Measurements from ENCODE around the gene PROCA1.

PROCA1 gene, protein sequence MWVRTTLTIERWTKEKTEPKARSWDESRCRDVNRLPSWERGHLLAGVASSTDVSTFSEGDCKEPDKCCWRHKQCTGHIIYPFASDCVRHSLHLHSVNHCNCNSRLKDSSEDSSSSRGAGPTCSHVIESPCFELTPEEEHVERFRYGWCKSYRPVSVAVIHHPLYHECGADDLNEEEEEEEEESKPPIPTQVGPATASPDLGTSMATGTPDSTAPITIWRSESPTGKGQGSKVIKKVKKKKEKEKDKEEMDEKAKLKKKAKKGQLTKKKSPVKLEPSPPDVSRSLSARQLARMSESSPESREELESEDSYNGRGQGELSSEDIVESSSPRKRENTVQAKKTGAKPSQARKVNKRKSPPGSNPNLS

DNA sequence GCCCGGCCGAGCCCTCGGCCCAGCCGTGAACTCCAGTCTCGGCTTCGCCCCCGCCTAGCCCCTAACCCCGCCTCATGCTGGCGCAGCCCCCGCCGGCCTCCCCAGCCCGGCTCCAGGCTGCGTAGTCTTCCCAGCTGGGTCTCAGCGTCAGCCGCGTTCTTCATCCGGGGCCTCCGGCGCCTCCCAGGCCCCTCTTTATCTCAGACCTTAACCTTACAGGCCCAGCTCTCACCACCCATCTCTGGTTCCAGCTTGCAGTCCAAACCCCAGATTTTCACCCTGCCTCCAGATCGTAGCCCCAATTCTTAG, at the start of gene PROCA1:
Gene PROCA1, minus strand, starts transcription at position 166 of the 309 bp plus-strand sequence. CDS start 228 bp downstream, outside the sequence.
- DNase-seq: peak; percentile 30

DNA sequence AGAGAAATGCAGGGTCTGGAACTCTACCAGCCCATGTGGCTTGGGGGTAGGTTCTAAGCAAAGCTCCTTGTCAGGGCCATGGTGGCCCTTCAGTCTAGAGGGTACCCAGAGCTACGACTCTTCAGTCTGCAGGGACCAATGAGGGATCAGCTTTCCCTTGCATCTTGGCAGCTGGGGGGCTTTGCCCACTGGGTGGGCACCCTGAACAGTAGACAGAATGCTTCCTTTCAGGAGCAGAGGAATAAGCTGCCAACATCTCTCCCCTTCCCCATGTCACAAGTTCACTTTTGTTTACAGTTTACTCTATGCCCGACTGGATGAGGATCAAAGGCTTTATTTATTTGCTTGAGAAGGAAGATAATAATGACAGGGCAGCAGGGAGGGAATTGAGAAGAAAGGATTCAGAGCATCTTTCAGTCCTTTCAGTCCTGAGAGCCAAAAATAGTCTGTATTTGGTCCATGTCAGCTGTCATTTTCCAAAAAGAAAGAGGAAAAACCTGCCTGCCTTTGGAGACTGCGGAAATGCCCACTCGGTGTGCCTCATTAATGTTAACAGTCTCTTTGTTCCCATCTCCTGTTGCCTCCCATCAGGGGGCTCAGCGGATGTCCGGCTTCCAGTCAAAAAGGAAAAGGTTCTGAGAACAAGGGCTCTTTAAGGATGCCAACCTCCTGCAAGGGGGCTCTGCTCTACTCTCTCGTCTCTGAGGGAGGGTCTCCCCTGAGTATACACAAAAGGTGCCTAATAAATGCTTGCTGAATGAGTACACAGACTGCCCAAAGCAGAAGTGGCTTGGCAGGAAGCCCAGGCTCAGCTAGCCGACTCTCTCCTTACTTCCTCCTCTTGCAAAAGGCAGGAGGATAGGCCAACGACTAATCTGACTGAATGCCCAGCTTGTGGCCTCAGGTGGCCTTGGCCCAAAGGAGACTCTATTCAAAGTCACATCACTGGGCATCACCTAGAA, 49.2 kb upstream of the PROCA1 start:
- no peak for DNase-seq

DNA sequence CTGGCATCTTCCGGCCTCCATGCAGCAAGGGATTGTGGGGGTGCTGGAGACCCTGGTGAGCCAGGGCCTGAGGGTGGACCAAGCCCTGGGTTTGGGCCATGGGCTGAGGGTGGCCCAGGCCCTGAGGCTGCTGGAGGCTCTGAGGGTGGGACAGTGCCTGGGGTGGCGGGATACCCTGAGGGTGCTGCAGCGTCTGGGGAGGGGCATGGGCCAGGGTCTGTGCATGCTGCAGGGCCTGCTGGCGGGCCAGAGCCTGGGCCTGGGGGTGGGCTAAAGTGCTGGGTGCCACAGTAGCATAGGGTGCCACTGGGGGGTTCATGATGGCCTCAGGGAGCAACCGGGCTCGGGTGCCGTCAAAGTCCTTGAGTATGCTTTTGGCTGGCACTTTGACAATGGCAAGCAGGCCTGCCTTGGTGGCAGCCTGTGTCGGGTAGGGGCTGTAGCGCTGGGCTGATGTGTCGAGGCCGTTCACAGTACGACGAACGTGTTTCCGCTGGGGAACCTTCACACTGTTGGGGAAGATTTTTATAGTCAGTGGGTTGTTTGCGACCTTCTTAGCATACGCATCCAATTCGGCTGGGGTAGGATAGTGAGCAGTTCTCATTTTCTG, 47.7 kb upstream of the PROCA1 start:
- DNase-seq: no peak

DNA sequence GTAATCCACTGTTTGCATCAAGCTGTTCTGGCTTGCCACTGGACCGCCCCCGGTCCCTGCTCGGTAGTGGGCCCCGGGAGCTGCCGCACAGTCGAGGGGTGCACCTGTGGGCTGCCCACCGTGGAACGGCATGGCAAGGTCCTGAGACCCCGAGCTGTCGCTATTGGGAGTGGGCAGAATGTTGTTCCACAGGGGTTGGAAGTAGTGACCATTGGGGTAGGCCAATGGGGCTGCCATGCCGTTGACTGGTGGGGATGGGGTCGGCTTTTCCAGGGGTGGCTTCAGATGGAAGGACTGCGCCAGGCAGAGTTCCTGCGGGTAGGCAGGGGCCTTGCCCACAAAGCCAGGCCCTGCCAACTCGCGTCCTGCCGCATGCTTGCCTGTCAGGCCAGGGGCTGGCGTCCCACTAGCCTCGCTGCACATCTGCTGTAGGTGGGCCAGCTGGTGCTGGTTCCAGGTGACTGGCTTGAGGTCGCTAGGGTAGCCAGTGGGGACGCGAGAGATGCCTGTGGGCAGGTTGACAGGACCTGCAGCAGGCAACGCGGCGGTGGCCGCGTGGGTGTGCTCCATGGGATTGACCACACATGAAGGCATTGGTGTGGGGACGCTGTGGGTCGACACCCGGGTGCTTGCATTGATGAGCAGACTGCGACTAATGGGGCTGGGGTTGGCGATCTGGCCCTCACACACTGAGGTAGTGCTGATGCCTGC, 46.9 kb upstream of the PROCA1 start:
- DNase-seq: no peak

DNA sequence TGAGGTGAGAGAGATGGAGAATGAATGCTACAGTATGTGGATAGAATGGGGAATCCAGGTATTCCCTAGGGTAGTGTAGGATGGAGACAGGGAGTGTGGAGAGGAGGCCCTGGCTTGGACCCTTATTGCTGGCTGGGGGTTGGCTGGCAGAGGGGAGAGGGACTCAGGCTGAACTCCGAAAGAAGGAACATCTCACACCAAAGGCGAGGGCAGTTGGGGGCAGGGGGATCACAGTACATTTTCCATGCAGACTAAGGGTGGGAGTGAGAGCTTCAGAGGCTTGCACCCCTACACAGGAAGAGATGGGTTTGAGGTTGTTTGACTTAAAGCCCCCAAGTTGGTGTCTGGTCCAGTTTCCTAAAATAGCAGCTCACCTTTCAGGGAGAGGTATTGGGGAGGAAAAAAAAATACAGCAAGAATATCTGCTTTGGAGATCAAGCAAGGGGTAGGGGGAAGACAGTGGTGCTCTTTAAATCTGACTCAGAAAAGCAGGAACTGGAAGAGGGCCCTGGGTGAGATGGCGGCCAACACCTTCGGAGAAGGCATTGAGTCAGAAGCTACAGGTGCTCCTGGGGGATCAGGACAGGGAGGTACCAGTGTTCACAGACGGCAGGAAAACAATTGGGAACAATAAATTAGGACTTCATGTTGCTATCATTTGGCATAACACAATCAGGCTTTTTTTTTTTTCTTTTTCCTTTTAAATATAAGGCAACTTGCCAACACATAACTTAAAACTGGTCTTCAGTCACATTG, 44.5 kb upstream of the PROCA1 start:
- DNase-seq: no peak

DNA sequence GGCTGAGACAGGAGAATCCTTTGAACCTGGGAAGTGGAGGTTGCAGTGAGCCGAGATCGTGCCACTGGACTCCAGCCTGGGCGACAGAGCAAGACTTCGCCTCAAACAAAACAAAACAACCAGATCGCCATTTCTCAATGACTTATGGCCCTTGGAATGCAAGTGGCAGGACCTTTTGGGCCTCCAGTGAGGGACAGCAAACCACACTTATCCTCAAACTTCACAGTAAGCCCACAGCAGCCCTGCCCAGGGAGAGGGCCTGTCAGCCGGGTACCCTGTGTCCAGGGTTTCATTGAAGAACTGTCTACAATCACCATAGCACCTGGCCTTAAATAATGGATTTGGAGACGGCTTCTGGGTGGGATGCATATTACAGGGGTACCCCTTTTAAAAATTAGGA, 43.8 kb upstream of the PROCA1 start:
- DNase-seq: no peak

DNA sequence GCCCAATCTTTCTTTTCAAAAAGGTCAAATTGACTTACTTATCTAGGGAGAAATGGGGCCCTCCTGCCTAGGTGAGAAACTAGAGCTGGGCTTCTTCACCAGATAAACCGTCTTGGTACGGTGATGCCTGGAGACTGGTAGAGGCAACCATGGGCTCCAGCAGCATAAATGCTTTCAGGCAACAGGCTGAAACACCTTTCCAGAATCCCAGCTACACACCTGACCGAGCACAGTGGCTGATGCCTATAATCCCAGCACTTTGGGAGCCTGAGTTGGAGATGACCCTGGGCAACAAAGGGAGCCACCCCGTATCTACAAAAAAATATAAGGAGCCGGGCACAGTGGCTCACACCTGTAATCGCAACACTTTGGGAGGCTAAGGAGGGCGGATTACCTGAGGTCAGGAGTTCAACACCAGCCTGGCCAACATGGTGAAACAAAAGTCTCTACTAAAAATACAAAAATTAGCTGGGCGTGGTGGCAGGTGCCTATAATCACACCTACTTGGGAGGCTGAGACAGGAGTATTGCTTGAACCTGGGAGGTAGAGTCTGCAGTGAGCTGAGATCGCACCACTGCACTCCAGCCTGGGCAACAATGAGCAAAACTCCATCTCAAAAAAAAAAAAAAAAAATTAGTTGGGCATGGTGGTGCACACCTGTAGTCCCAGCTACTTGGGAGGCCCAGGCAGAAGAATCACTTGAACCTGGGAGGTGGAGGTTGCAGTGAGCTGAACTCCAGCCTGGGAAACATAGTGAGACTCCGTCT, 40.1 kb upstream of the PROCA1 start:
- DNase-seq: no peak

DNA sequence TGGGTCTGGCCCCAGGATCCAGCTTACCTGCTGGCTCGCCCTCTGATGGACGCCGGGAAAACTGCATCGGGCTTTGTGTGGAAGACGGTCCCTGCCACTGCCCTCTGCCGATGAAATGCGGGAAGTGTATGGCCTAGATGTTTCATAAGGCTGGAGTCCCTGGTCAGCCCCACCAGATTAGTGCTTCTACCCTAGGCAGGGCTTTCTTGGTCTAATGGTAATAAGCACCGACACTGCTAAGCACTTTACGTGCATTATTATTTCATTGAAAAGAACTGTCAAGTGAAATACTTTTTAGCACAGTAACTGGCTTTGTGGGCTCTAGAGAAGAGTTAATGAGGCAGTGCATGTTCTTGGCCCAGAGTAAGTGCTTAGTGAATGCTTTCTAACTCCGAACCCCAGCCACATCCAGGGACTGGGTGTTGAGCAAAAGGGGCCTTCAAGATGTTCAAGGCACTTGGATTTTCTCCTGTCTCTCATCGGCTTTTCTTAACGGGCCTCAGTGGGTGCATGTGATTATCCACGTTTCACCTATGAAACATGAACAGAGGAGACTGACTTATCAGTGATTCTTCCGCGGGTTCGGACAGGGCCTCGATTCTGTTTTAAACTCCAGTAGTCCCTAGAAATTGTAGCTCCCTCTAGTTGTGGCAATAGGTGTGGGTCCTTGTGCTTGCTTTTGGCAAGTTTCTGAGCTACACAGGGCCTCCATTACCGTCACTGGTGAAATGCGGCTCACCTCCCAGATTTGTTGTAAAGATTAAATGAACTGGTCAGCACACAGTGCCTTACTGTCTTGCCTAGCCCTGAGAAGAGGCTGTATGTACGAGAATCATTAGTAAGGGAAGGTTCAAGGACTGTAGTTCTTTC, 38.7 kb upstream of the PROCA1 start:
- peak; percentile 88 for DNase-seq

DNA sequence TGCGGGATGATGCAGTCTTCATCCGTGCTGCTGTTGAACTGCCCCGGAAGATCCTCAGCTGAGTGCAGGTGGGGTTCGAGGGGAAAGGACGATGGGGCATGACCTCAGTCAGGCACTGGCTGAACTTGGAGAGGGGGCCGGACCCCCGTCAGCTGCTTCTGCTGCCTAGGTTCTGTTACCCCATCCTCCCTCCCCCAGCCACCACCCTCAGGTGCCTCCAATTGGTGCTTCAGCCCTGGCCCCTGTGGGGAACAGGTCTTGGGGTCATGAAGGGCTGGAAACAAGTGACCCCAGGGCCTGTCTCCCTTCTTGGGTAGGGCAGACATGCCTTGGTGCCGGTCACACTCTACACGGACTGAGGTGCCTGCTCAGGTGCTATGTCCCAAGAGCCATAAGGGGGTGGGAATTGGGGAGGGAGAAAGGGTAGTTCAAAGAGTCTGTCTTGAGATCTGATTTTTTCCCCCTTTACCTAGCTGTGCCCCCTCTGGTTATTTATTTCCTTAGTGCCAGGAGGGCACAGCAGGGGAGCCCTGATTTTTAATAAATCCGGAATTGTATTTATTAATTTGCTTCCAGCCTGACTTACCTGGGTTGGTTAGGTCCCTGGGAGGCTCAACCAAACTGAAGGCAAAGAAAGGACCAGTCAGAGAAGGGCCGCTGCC, 38.0 kb upstream of the PROCA1 start:
- no peak for DNase-seq

DNA sequence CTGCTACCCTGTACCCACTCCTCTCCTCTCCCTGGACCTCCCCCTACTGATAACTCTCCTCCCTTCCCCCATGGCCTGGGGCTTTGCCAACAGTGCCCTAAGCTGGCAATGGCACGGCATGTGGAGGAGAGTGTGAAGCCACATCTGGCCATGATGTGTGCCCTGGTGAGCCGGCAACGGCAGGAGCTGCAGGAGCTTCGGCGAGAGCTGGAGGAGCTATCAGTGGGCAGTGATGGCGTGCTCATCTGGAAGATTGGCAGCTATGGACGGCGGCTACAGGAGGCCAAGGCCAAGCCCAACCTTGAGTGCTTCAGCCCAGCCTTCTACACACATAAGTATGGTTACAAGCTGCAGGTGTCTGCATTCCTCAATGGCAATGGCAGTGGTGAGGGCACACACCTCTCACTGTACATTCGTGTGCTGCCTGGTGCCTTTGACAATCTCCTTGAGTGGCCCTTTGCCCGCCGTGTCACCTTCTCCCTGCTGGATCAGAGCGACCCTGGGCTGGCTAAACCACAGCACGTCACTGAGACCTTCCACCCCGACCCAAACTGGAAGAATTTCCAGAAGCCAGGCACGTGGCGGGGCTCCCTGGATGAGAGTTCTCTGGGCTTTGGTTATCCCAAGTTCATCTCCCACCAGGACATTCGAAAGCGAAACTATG, 37.3 kb upstream of the PROCA1 start:
- no peak for DNase-seq

DNA sequence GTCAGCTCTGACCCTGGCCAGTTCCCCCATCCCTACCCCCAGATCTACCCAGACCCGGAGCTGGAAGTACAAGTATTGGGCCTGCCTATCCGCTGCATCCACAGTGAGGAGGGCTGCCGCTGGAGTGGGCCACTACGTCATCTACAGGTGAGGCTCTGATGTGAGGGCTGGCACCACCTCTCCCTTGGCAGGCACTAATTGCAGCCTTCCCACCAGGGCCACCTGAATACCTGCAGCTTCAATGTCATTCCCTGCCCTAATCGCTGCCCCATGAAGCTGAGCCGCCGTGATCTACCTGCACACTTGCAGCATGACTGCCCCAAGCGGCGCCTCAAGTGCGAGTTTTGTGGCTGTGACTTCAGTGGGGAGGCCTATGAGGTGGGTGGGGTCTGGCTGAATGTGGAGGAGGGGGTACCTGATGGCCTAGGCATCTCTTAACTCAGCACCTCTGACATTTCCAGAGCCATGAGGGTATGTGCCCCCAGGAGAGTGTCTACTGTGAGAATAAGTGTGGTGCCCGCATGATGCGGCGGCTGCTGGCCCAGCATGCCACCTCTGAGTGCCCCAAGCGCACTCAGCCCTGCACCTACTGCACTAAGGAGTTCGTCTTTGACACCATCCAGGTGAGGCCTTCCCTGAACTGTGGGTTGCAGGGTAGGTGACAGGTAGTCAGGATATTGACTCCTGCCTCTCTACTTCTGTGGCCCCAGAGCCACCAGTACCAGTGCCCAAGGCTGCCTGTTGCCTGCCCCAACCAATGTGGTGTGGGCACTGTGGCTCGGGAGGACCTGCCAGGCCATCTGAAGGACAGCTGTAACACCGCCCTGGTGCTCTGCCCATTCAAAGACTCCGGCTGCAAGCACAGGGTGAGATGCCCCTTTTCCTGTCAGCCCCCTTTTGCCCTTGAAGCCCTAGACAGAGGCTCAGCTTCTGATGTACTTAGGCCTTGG, 36.4 kb upstream of the PROCA1 start:
- DNase-seq: no peak

DNA sequence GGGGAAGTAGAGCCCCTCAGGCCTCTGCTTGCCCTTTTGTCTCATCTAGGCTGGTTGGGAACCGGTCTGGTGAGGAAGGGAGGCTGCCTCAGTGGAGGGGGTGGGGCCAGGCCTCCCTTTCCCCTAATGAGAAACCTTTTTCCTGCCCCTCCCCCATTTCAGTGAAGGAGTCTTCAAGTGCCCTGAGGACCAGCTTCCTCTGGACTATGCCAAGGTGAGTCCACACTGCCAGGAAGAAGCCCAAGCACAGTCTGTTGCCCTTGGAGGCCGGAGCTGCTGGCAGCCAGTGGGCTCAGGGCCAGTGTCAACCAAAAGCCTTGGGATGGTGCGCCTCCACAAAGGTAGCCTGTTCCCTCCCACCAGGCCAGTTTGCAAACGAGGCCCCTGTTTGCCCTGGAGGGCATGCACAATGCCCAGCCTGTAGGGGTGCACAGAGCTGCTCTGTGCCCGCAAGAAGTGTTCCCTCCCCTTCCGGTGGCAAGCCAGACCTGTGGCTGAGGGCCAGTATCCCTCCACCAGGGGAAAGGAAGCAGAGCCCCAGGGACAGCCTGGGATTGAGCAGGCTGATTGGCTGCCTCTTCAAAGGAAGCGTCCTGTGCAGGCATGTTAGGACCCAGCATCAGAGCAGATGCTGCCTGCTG, 35.5 kb upstream of the PROCA1 start:
- DNase-seq: no peak

DNA sequence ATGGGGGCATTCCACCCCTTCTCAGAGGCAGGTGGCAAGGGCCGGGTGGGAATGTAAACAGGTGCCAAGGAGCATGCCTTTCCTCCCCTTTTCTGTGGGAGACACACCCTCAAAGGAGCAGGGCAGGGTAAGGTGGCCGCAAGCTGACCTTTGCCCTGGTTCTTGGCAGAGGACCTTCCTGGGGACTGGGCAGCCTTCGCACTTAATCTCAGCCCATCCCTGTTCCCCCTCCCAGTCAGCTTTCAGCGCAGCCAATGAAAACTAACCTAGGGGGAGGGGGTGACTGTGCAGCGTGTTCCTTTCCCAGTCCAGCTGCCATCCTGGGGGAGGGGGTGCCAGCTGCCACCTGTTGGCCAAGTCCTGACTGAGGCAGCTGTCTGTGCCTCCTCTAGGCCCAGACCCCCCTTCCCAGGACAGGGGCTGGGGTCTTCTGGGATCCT, 34.9 kb upstream of the PROCA1 start:
- no peak for DNase-seq

DNA sequence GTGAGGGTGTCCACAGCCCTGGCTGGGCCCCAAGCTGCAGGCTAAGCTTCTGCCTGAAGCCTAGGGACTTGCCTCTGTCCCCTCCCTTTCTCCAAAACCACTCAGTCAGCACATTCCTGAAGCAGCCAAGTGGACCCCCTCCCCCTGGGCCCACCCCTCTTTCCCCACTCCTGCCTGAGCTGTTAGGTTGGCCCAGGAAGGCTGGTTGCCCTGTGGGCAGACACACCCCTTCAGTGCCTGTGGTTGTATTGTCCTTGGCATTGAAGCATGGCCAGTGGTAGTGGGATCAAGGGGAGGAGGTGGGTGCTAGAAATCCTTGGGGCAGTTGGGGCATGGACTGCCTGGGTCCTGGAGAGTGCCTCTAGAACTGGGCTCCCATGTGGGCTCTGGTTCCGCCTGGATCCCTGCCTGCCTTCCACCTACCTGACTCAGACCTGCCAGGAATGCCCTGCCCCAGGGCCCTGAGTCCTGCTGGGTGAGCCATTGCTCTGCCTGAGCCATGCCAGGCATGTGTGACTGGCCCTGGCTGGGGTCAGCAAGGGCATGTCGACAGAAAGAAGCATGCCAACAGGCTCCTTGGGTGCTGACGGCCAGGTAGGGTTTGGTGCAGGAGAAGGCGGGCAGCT, 34.2 kb upstream of the PROCA1 start:
- DNase-seq: no peak

DNA sequence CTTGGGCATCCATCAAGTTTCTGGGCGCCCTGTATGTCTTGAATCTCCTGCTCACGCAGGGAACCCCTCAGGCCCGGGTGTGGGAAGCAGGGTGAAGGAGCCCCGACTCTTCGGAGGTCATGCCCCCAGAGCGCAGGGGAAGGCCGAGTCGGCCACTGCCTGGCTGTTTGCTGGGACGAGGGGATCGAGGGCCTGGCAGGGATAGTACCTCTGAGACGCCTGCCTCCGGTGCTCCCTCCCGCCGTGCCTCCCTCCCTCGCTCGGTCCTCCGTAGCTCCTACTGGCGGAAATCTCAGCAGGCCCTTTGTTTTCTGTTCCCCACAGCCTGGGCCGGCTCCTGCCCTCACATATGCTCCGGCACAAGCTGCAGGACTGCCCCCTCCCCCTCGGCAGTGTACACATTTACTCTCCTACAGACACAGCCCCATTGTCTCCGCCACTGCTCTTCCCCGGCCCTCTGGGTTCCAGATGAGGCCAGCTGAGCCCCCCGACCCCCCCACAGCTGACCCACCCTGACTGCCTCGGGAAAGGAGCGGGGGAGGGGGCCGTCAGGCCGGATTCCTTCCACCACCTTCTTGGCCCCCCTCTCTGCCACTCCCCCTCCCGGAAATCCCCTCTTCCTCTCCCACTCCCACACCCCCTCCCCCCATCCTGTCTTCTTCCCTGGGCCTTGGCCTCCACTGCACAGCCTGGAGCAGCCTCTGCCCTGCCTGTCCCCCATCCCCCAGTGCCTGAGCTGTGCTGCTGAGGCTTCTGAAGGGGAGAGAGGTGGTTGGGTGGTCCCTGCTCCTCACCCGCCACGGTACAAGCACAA, 33.5 kb upstream of the PROCA1 start:
- no peak for DNase-seq

All from activated CD4-positive, alpha-beta T cell treated with anti-CD3 and anti-CD28 coated beads, Interleukin-2, amount 50 U/mL, for 1 hour (primary cell).